GM18526 (cell line): ENCODE measurements around the gene RAD23B.

Experiments used
- POLR2A ChIP-seq: IDR thresholded peaks from 3 replicates; pipeline ENCODE4 v1.6.1; 2011; ENCODE audit not compliant: insufficient read length; ENCODE audit errors: extremely low read depth

Gene RAD23B

GRCh38 chr9:107260437-107261081 lies 22.5 kb upstream of the RAD23B start:
- no peak for TF ChIP-seq POLR2A

GRCh38 chr9:107261106-107261505 lies 22.0 kb upstream of the RAD23B start:
- TF ChIP-seq POLR2A: no peak

- no peak for TF ChIP-seq POLR2A
Measured at GRCh38 chr9:107263289-107263688, 19.8 kb upstream of the RAD23B start.

- TF ChIP-seq POLR2A: no peak
Measured at GRCh38 chr9:107266624-107267368, 16.3 kb upstream of the RAD23B start.

GRCh38 chr9:107268560-107268959 lies 14.5 kb upstream of the RAD23B start:
- TF ChIP-seq POLR2A: no peak

GRCh38 chr9:107269254-107269653 lies 13.8 kb upstream of the RAD23B start:
- TF ChIP-seq POLR2A: no peak

GRCh38 chr9:107269681-107270080 lies 13.4 kb upstream of the RAD23B start:
- TF ChIP-seq POLR2A: no peak

- no peak for TF ChIP-seq POLR2A
Measured at GRCh38 chr9:107270082-107270481, 13.0 kb upstream of the RAD23B start.

GRCh38 chr9:107270580-107270979 lies 12.5 kb upstream of the RAD23B start:
- TF ChIP-seq POLR2A: no peak

GRCh38 chr9:107273634-107274033 lies 9.4 kb upstream of the RAD23B start:
- TF ChIP-seq POLR2A: no peak

- no peak for TF ChIP-seq POLR2A
Measured at GRCh38 chr9:107274096-107274495, 9.0 kb upstream of the RAD23B start.

- TF ChIP-seq POLR2A: no peak
Measured at GRCh38 chr9:107274953-107275422, 8.1 kb upstream of the RAD23B start.

GRCh38 chr9:107275530-107275929 lies 7.5 kb upstream of the RAD23B start:
- TF ChIP-seq POLR2A: no peak

- TF ChIP-seq POLR2A: no peak
Measured at GRCh38 chr9:107276966-107277710, 5.9 kb upstream of the RAD23B start.

GRCh38 chr9:107277801-107278200 lies 5.3 kb upstream of the RAD23B start:
- no peak for TF ChIP-seq POLR2A

GRCh38 chr9:107279086-107279485 lies 4.0 kb upstream of the RAD23B start:
- no peak for TF ChIP-seq POLR2A
